Measurements from ENCODE around the gene KLHL29. TPM values are rescaled to one million over a fixed set of nuclear protein-coding genes. Genes with fewer than 3 reads are reported as not detected.

The KLHL29 gene
- total RNA-seq, 1 experiment from 2014 or later, result 12.2 TPM

DNA sequence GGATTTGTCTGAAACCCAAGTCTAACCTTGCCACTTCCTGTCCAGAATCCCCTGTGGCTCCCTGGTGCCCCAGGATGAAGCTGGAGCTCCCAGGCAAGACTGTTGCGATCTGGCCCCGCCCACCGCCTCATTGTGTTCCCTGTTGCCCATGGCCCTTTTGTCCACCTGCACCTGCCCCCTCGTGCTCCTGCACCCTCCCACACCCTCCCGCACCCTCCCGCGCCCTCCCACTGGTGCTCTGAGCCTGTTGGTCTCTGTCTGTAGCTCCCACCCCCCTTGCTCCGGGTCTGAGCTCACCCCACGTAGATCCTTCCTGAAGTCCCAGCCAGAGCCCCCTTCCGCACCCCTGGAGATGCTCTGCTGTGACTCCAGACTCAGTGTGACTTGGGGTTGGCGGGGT, 297.5 kb downstream of the KLHL29 start:
- no peak for DNase-seq (ENCODE audit: low spot score)
- ChIA-PET POLR2A (ENCODE audit: low non-redundant PET) (no interaction called here), CTCF (no interaction called here)
- Histone ChIP-seq H3K27ac (ENCODE audit: low read depth, low read length, poor library complexity, severe bottlenecking) (no peak overlapping the region), H3K36me3 (ENCODE audit: insufficient read depth, low read length, poor library complexity, severe bottlenecking) (no peaks in the 10 kb centered on the region), H3K9me3 (ENCODE audit: low read depth, low read length, poor library complexity, severe bottlenecking) (peaks cover 4% of the 10 kb centered on the region), H3K4me3 (ENCODE audit: low read depth, low read length, poor library complexity, severe bottlenecking) (no peak overlapping the region), H3K27me3 (replicated peaks; ENCODE audit: insufficient read depth, low read depth, low read length, poor library complexity) (no peaks in the 10 kb centered on the region), H3K4me1 (ENCODE audit: insufficient read depth, low read length, poor library complexity, severe bottlenecking) (no peaks in the 10 kb centered on the region)
- intact Hi-C loops (cut with micrococcal nuclease; ENCODE audit: unreplicated experiment), result no loop called here
- BruUV-seq (replicated peaks), result no TSS peak
- TF ChIP-seq EZH2 (IDR thresholded peaks at IDR 0.05; ENCODE audit: borderline replicate concordance, low read depth, low read length, poor library complexity, severe bottlenecking) (no peak), CTCF (conservative IDR thresholded peaks at IDR 0.05; ENCODE audit: low read depth, low read length) (no peak)

GRCh38 chr2:23683001-23683400, 298.0 kb downstream of the KLHL29 start:
- no TSS peak for BruUV-seq (replicated peaks)
- Histone ChIP-seq H3K27ac (ENCODE audit: low read depth, low read length, poor library complexity, severe bottlenecking) (no peak overlapping the region), H3K4me3 (ENCODE audit: low read depth, low read length, poor library complexity, severe bottlenecking) (no peak overlapping the region)

DNA sequence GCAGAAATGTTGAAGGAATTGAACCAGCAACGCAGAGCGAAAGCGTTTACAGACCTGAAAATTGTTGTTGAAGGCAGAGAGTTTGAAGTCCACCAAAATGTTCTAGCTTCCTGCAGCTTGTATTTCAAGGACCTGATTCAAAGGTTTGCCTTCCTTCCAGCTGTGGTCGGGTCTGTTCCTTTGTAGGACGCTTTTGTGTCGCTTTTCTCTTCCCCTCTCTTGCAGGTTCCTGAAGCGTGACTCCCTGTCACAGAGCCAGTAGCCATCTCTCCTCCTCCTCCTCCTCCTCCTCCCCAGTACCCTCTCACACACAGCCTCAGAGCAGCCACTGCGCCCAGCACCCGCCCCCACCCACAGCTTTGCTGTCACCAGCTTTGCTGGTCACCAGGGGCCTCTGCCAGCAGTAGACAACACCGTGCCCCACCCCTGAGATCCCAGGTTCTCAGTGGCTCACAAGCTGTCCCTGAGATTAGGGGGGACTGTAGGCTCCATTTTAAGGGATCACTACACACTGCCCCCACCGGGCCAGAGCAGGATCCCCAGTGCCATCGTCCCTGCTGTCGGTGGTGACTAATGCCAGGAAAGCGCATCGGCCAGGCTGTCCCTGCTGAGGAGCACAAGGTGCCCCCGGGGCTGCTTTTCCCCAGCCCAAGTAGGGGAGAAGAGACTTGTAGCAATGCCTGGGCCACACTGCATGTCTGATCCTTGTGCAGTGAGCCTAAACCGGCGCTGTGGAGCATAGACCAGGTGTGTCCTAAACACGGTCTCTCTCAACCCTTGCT, 299.6 kb downstream of the KLHL29 start:
- TF ChIP-seq CTCF (conservative IDR thresholded peaks at IDR 0.05; ENCODE audit: low read depth, low read length), result no peak
- no peak for TF ChIP-seq EZH2 (IDR thresholded peaks at IDR 0.05; ENCODE audit: borderline replicate concordance, low read depth, low read length, poor library complexity, severe bottlenecking)
- H3K9me3 ChIP-seq (ENCODE audit: low read depth, low read length, poor library complexity, severe bottlenecking), result no peaks in the 10 kb centered on the region
- BruUV-seq (replicated peaks), result no TSS peak
- intact Hi-C loops (cut with micrococcal nuclease; ENCODE audit: unreplicated experiment), result no loop called here
- no peaks in the 10 kb centered on the region for H3K27me3 ChIP-seq (replicated peaks; ENCODE audit: insufficient read depth, low read depth, low read length, poor library complexity)
- CTCF ChIA-PET, result no interaction called here
- no peak for DNase-seq (ENCODE audit: low spot score)
- H3K36me3 ChIP-seq (ENCODE audit: insufficient read depth, low read length, poor library complexity, severe bottlenecking), result no peaks in the 10 kb centered on the region
- no peaks in the 10 kb centered on the region for H3K4me1 ChIP-seq (ENCODE audit: insufficient read depth, low read length, poor library complexity, severe bottlenecking)
- H3K4me3 ChIP-seq (ENCODE audit: low read depth, low read length, poor library complexity, severe bottlenecking), result no peak overlapping the region
- H3K27ac ChIP-seq (ENCODE audit: low read depth, low read length, poor library complexity, severe bottlenecking), result no peak overlapping the region
- POLR2A ChIA-PET (ENCODE audit: low non-redundant PET), result no interaction called here

More at GRCh38 chr2:23683001-23683400, 298.0 kb downstream of the KLHL29 start:
- TF ChIP-seq CTCF (conservative IDR thresholded peaks at IDR 0.05; ENCODE audit: low read depth, low read length), result no peak
- no peak for TF ChIP-seq EZH2 (IDR thresholded peaks at IDR 0.05; ENCODE audit: borderline replicate concordance, low read depth, low read length, poor library complexity, severe bottlenecking)
- POLR2A ChIA-PET (ENCODE audit: low non-redundant PET), result no interaction called here
- no peaks in the 10 kb centered on the region for H3K27me3 ChIP-seq (replicated peaks; ENCODE audit: insufficient read depth, low read depth, low read length, poor library complexity)
- H3K4me1 ChIP-seq (ENCODE audit: insufficient read depth, low read length, poor library complexity, severe bottlenecking), result no peaks in the 10 kb centered on the region
- CTCF ChIA-PET, result no interaction called here
- peaks cover 4% of the 10 kb centered on the region for H3K9me3 ChIP-seq (ENCODE audit: low read depth, low read length, poor library complexity, severe bottlenecking)
- H3K36me3 ChIP-seq (ENCODE audit: insufficient read depth, low read length, poor library complexity, severe bottlenecking), result no peaks in the 10 kb centered on the region
- no peak for DNase-seq (ENCODE audit: low spot score)
- intact Hi-C loops (cut with micrococcal nuclease; ENCODE audit: unreplicated experiment), result no loop called here
